Smooth muscle cell (in vitro differentiated cells): ENCODE measurements around the gene CCDC3. TPM values are rescaled to one million over a fixed set of nuclear protein-coding genes. Genes with fewer than 3 reads are reported as not detected.

Experiments used
- DNase-seq: peaks from one replicate; lab custom pipeline; 2025; ENCODE audit not compliant: unreplicated experiment; lab: John Stamatoyannopoulos, UW
- H2AFZ ChIP-seq: fragments of 200-600 bp; sonication (generic); 2 replicates; pipeline ENCODE4 v1.6.0; 2016; ENCODE audit warnings: antibody characterized with exemption, low read depth, mild to moderate bottlenecking
- H3F3A ChIP-seq: fragments of 200-600 bp; sonication (generic); 2 replicates; pipeline ENCODE4 v1.6.0; 2017; ENCODE audit warnings: antibody characterized with exemption, low read depth
- H3K27ac ChIP-seq: fragments of 200-600 bp; sonication (generic); 2 replicates; pipeline ENCODE4 v1.5.1; 2016; ENCODE audit warnings: low read depth, mild to moderate bottlenecking
- H3K27me3 ChIP-seq: fragments of 200-600 bp; sonication (generic); 2 replicates; pipeline ENCODE4 v1.6.1; 2016; ENCODE audit warnings: low read depth, mild to moderate bottlenecking
- H3K36me3 ChIP-seq: fragments of 200-600 bp; sonication (generic); 2 replicates; pipeline ENCODE4 v1.5.1; 2016; ENCODE audit warnings: low read depth
- H3K4me1 ChIP-seq: fragments of 200-600 bp; sonication (generic); 2 replicates; pipeline ENCODE4 v1.5.1; 2016; ENCODE audit warnings: low read depth
- H3K4me2 ChIP-seq: fragments of 200-600 bp; sonication (generic); 2 replicates; pipeline ENCODE4 v1.6.0; 2016; ENCODE audit warnings: mild to moderate bottlenecking
- H3K4me3 ChIP-seq: fragments of 200-600 bp; sonication (generic); 2 replicates; pipeline ENCODE4 v1.5.1; 2016; ENCODE audit warnings: mild to moderate bottlenecking
- H3K79me2 ChIP-seq: fragments of 200-600 bp; sonication (generic); 2 replicates; pipeline ENCODE4 v1.6.0; 2016; ENCODE audit warnings: low read depth, mild to moderate bottlenecking
- H3K9ac ChIP-seq: fragments of 200-600 bp; sonication (generic); 2 replicates; pipeline ENCODE4 v1.6.0; 2016; ENCODE audit warnings: low read depth
- H3K9me3 ChIP-seq: fragments of 200-600 bp; sonication (generic); replicated peaks from 2 replicates; pipeline ENCODE4 v1.5.1; 2016; ENCODE audit warnings: low read depth
- H4K20me1 ChIP-seq: fragments of 200-600 bp; sonication (generic); 2 replicates; pipeline ENCODE4 v1.6.0; 2016; ENCODE audit warnings: low read depth
- CTCF ChIP-seq: fragments of 200-600 bp; sonication (generic); IDR thresholded peaks from 2 replicates; pipeline ENCODE4 v1.5.1; 2017; ENCODE audit warnings: borderline replicate concordance, mild to moderate bottlenecking, antibody characterized with exemption; ENCODE audit not compliant: insufficient read depth, poor library complexity, severe bottlenecking
- WGBS: methylation state at CpG from one replicate; pipeline ENCODE4 v1.1.7; 2016; ENCODE audit warnings: low lambda C conversion rate; 5-methylcytosine and 5-hydroxymethylcytosine counted together
- polyA plus RNA-seq: library from polyadenylated mRNA; unstranded; fragments of >200 nt; fragmentation: Nextera tagmentation; extraction: Ambion mirVana; gene quantifications from 2 replicates; pipeline ENCODE4 v1.2.1, GENCODE V29; 2016
- total RNA-seq: library from RNA; depleted of rRNA; stranded (reverse); fragments of >200 nt; gene quantifications from 2 replicates; pipeline ENCODE4 v1.2.3, GENCODE V29; 2014

CCDC3 gene
- total and polyA plus RNA-seq, 2 experiments from 2014 or later = 39.2 to 46.0 TPM

GRCh38 chr10:12960334-12960898 lies 41.1 kb downstream of the CCDC3 start:
- H3K4me2 ChIP-seq = peak overlapping the region; percentile 80
- no peaks in the 10 kb centered on the region for H3K9me3 ChIP-seq
- 23% methylated on average over 15 of the region's 15 CpGs for WGBS
- H3K4me3 ChIP-seq = peak overlapping the region; percentile 15
- no peaks in the 10 kb centered on the region for H3K27me3 ChIP-seq
- no peaks in the 10 kb centered on the region for H3K79me2 ChIP-seq
- peaks cover 6% of the 10 kb centered on the region for H3F3A ChIP-seq
- no peak overlapping the region for H3K9ac ChIP-seq
- no peaks in the 10 kb centered on the region for H3K4me1 ChIP-seq
- H3K27ac ChIP-seq = peak overlapping the region; percentile 59
- TF ChIP-seq CTCF = no peak
- peak overlapping the region; percentile 78 for H2AFZ ChIP-seq
- no peaks in the 10 kb centered on the region for H4K20me1 ChIP-seq
- no peaks in the 10 kb centered on the region for H3K36me3 ChIP-seq
- DNase-seq = no peak

- no peak for TF ChIP-seq CTCF
- 96% methylated on average over 5 of the region's 5 CpGs for WGBS
- Histone ChIP-seq H3K4me2 (no peak overlapping the region), H3K4me3 (no peak overlapping the region), H3K27me3 (no peaks in the 10 kb centered on the region), H3K4me1 (no peaks in the 10 kb centered on the region), H3F3A (peaks cover 6% of the 10 kb centered on the region), H3K9me3 (no peaks in the 10 kb centered on the region), H3K9ac (no peak overlapping the region), H4K20me1 (no peaks in the 10 kb centered on the region), H2AFZ (no peak overlapping the region), H3K36me3 (no peaks in the 10 kb centered on the region), H3K27ac (no peak overlapping the region), H3K79me2 (no peaks in the 10 kb centered on the region)
- no peak for DNase-seq
Measured at GRCh38 chr10:12958546-12959110, 42.9 kb downstream of the CCDC3 start.

- WGBS = 86% methylated on average over 8 of the region's 8 CpGs
- no peaks in the 10 kb centered on the region for H3K9me3 ChIP-seq
Measured at GRCh38 chr10:12957081-12957480, 44.4 kb downstream of the CCDC3 start.

More at GRCh38 chr10:12957081-12957480, 44.4 kb downstream of the CCDC3 start:
- Histone ChIP-seq H3K36me3 (no peaks in the 10 kb centered on the region), H3K79me2 (no peaks in the 10 kb centered on the region), H3K4me2 (no peak overlapping the region), H3K4me3 (no peak overlapping the region), H3F3A (peaks cover 6% of the 10 kb centered on the region), H3K4me1 (no peaks in the 10 kb centered on the region), H3K9ac (no peak overlapping the region), H2AFZ (no peak overlapping the region), H3K27me3 (no peaks in the 10 kb centered on the region), H3K27ac (no peak overlapping the region), H4K20me1 (no peaks in the 10 kb centered on the region)
- no peak for TF ChIP-seq CTCF
- no peak for DNase-seq
